NCI-H2227 treated with DMSO at 0.1 percent for 48 hours (cell line): Measurements from ENCODE around the gene RNF19B.

ENCODE experiments used
- DNase-seq: peaks from one replicate; lab custom pipeline; 2025; lab: John Stamatoyannopoulos, UW

Gene RNF19B

GRCh38 chr1:32967888-32968568 is 3.4 kb upstream of the RNF19B start:
- DNase-seq, result no peak

DNA sequence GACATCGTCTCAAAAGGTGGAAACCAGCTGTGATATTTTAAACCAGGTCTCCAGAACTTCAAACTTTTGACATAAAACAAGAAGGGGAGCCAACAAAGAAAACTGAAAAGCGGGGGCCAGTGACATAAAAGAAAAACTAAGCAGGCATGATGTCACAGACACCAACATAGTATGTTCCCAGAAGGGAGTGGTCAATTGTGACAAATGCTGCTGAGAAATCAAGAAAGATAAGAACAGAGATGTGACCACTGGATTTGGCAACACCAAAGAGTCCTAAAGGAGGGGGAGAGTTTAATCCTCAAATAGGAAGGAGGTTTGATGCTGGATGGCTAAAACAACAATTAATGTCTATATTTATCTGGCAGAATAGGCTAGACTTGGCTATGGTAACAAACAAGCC is 2.3 kb upstream of the RNF19B start:
- DNase-seq, result no peak

GRCh38 chr1:32965251-32965747 is 690 bp upstream of the RNF19B start:
- no peak for DNase-seq

DNA sequence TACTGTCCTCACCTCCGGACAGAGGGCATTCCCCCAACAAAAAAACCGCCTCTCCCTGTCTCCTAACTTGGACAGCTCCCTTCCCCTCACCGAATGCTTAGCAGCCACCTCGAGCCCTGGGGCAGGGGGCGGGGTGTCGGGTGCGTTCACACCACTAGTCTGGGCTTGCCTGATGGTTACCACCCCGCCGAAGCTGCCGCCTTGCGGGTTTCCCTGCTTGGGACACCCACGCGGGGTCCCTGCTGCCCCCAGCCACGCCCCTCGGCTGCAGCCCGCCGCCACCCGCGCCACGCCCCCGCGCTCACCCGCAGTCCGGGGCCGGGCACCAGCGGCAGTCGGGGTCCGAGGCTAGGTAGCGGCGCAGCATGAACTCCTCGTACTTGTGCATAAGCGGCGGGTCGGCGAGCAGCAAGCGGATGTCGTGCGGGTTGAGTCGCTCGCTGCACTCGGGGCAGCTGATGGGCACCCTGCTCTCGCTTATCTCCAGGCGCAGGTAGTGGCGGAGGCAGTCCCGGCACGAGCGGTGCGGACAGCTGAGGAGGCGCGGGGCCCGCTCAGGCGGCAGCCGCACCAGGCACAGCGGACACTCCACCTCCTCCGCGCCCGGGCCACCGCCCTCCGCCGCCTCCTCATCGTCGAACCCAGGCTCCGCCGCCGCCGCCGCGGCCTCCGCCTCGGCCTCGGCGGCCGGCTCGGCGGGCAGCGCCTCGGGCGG is 706 bp downstream of the RNF19B start:
- no peak for DNase-seq

DNA sequence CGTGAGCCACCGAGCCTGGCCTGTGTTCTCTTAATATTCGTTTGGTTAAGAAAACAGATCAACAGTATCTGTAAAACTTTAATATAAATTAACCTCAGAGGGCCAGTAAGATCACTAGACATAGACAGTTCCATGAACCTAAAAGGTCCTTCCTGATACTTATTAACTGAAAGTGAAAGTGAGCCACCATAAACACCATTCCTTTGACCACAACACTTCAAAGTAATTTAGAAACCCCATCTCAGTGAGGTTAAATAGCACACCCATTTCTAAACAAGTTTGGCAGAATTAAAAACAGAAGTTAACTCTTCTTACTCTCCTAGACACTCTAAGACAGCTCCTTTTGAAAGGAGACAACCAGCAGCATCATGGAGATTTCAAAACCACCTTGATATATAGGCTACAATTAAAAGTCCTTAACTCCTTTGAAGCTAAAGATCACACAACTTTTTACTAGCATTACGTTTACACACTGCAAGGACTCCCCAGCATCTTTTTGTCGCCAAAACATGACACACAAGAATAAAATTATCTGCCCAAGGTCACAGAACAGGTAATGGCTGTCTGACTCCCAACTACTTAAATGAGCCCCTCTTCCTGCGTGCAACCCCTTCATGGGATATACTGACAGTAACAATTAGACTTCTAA is 2.2 kb downstream of the RNF19B start:
- DNase-seq, result no peak

- no peak for DNase-seq
Observed at GRCh38 chr1:32960819-32961355, 3.7 kb downstream of the RNF19B start.

DNA sequence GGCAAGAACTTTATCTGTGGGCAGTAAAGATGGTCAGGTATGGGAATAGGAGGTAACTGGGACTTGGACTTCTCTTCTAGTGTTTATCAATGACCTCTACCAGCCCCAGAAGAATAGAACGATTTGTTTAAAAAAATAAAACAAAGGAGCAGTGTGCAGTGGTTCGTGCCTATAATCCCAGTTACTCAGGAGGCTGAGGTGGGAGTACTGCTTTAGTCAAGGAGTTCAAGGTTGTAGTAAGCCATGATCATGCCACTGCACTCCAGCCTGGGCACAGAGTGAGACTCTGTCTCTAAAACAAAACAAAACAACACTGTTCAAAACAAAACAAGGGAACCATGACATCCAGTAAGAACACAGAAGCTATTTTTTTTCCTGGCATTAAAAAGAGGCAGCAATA is 4.3 kb downstream of the RNF19B start:
- no peak for DNase-seq

DNA sequence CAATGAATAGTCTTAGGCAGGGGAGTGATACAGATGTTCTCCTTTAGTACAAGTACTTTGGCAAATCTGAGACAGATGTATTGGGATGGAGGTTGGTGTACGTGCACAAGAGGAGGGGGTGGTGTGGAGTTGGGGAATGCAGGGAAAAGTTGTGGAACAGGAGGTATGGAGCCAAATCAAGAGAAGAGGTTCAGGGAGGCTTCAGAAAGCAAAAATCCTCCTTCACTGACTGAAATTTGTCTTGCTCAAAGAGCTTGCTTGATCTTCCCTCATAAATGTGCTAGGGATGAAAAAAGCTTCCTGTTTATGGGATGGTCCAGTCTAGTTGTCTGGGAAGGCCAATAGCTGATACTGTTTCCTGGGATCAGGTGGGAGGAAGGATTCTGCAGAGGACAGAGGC is 5.8 kb downstream of the RNF19B start:
- DNase-seq, result no peak

DNA sequence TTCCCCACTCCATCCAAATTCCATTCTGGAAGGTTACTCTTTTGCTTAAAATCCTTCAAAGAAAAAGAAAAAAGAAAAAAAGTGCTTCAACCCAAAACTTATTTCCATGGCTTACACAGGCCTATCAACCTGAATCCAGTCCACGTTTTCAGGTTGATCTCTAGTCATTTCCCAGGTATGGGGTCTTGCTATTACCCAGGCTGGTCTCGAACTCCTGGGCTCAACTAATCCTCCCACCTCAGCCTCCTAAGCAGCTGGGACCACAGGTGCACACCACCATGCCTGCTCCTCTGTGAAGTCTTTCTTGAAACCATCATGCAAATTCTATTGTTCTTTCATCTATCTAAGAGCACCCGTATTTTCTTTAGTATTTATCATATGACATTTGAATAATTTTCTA is 7.6 kb downstream of the RNF19B start:
- DNase-seq, result no peak

DNA sequence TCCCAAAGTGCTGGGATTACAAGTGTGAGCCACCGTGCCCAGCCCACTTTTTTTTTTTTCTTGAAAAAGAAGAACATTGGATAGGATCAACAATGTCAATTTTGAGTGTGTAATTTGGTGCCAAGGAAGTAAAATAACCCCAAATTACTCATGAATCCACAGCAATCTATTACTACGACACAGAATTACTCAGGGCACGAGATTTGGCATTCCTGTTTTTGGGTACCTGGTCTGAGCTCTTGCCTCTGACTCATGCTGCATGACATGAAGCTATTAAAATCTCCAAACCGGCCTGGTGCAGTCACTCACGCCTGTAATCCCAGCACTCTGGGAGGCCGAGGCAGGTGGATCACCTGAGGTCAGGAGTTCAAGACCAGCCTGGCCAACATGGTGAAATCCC is 10.4 kb downstream of the RNF19B start:
- no peak for DNase-seq

GRCh38 chr1:32953495-32953894 is 11.1 kb downstream of the RNF19B start:
- no peak for DNase-seq

DNA sequence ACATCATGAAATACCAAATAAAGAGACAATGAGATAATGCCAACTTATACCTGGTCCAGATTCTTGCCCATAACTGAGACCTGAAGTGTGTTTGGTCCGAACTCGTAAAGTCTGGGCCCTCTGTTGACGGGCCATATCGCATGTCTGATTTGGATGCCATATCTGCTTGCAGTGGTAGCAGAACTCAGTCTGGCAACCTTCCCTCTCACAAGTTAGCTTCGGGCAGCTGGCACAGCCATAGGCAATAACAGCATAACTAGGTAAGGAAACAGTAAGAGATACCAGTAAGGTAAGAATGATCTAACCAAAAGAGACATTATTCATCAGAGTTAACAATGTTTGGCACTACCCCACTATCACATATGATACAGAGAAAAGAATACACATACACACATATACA is 15.1 kb downstream of the RNF19B start:
- no peak for DNase-seq

GRCh38 chr1:32948905-32949304 is 15.7 kb downstream of the RNF19B start:
- DNase-seq, result no peak

GRCh38 chr1:32948390-32948722 is 16.3 kb downstream of the RNF19B start:
- no peak for DNase-seq

DNA sequence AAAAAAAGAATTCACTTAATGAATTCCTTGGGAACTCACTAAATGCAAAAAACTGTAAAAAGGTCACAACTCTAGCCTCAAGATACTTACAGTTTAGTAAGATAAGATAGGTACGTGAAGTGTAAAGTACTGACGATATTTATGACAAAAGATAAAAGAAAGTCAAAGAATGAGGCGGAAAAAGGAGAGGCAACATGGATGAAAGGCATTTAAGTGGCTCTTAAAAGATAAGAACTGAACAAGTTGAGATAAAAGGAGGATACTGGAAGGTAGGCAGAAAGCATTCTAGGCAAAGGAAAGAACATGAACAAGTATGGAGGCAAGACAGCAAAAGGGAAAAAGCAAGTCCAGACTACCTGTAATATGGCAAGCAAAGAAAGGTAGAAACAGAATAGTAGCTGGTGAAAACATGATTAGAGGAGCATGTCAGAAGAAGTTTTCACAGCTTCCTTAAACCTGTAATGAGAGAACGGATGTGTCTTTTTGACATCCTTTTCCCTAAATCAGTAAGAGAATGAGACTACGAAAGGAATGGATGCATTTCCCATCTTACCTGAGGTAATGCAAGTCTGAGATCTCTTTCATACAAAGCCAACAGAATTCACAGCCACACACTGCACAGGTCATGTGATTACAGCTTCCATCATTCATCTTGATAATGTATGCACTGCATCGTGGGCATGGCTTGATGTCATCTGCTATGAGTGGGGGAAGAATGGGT is 16.8 kb downstream of the RNF19B start:
- DNase-seq, result no peak

DNA sequence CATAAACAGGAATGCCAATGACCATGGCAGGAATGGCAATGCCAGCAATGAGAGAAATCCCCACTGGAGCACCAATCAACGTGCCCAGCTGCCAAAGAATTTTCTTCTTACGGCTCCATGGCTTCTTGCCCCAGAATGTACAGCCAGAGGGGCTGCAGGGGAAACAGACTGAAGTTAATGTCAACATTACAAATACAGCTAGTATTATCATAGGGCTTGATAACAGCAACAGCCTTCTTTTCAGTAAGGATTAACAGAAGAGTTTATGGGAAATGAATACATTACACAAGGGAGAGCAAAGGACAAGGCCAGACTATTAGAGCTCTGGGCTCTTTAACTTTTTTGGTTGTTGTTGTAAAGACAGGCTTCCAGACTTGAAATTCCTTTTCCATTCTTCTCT is 18.2 kb downstream of the RNF19B start:
- no peak for DNase-seq

- DNase-seq, result no peak
Observed at GRCh38 chr1:32944180-32944579, 20.4 kb downstream of the RNF19B start.

GRCh38 chr1:32939655-32940371 is 24.8 kb downstream of the RNF19B start:
- no peak for DNase-seq

GRCh38 chr1:32937061-32937460 is 27.5 kb downstream of the RNF19B start:
- DNase-seq, result no peak

GRCh38 chr1:32934535-32934934 is 30.1 kb downstream of the RNF19B start:
- no peak for DNase-seq

GRCh38 chr1:32933742-32934322 is 30.8 kb downstream of the RNF19B start:
- no peak for DNase-seq
